Activated T-helper 17 cell treated with anti-CD3 and anti-CD28 coated beads, Interleukin-2, amount 50 U/mL, for 72 hours (primary cell): ENCODE measurements around the gene HS2ST1. TPM values are rescaled to one million over a fixed set of nuclear protein-coding genes. Genes with fewer than 3 reads are reported as not detected.

Experiments used
- ATAC-seq: fragments of 150-1000 bp; cut with Tn5 transposase; replicated peaks from 2 replicates; pipeline ENCODE4 v1.10.0; 2021; ENCODE audit warnings: mild to moderate bottlenecking, moderate library complexity
- H3K27ac Mint-ChIP-seq: one replicate; pipeline ENCODE4 v1.8.0; 2022; ENCODE audit warnings: mixed read lengths
- H3K27me3 Mint-ChIP-seq: one replicate; pipeline ENCODE4 v1.8.0; 2022; ENCODE audit warnings: mixed read lengths
- H3K36me3 Mint-ChIP-seq: one replicate; pipeline ENCODE4 v1.8.0; 2022; ENCODE audit warnings: low read depth, mild to moderate bottlenecking, mixed read lengths
- H3K4me1 Mint-ChIP-seq: one replicate; pipeline ENCODE4 v1.8.0; 2022; ENCODE audit warnings: mixed read lengths
- H3K4me3 Mint-ChIP-seq: one replicate; pipeline ENCODE4 v1.8.0; 2022; ENCODE audit warnings: mild to moderate bottlenecking, mixed read lengths
- H3K9me3 Mint-ChIP-seq: one replicate; pipeline ENCODE4 v1.8.0; 2022; ENCODE audit warnings: mixed read lengths
- total RNA-seq, 2 donors: library from RNA; stranded (reverse); gene quantifications; one replicate each; pipeline ENCODE4 v1.2.3, GENCODE V29; 2022

The HS2ST1 gene
- total RNA-seq, 2 donors from 2014 or later, result 12.8 to 18.5 TPM

- Mint-ChIP-seq H3K9me3 (no peaks in the 10 kb centered on the region), H3K36me3 (no peaks in the 10 kb centered on the region), H3K27me3 (peaks cover 42% of the 10 kb centered on the region), H3K4me1 (peaks cover 8% of the 10 kb centered on the region), H3K4me3 (peak overlapping the region; percentile 76), H3K27ac (peak overlapping the region; percentile 8)
- peak; percentile 56 for ATAC-seq
Observed at GRCh38 chr1:87151500-87152421, 237.3 kb downstream of the HS2ST1 start.

- Mint-ChIP-seq H3K4me1 (peaks cover 8% of the 10 kb centered on the region), H3K36me3 (no peaks in the 10 kb centered on the region), H3K9me3 (no peaks in the 10 kb centered on the region), H3K27me3 (peaks cover 31% of the 10 kb centered on the region), H3K4me3 (no peak overlapping the region), H3K27ac (no peak overlapping the region)
- no peak for ATAC-seq
Observed at GRCh38 chr1:87154384-87154783, 239.9 kb downstream of the HS2ST1 start.

- no peak for ATAC-seq
- Mint-ChIP-seq H3K27me3 (peaks cover 26% of the 10 kb centered on the region), H3K9me3 (no peaks in the 10 kb centered on the region), H3K4me3 (no peak overlapping the region), H3K36me3 (no peaks in the 10 kb centered on the region), H3K27ac (no peak overlapping the region), H3K4me1 (peaks cover 8% of the 10 kb centered on the region)
Observed at GRCh38 chr1:87155170-87155569, 240.7 kb downstream of the HS2ST1 start.

GRCh38 chr1:87155648-87156047 is 241.2 kb downstream of the HS2ST1 start:
- ATAC-seq, result no peak
- Mint-ChIP-seq H3K27me3 (peaks cover 26% of the 10 kb centered on the region), H3K4me1 (peaks cover 8% of the 10 kb centered on the region), H3K27ac (no peak overlapping the region), H3K4me3 (no peak overlapping the region), H3K36me3 (no peaks in the 10 kb centered on the region), H3K9me3 (no peaks in the 10 kb centered on the region)

- H3K4me1 Mint-ChIP-seq, result peaks cover 8% of the 10 kb centered on the region
- H3K4me3 Mint-ChIP-seq, result no peak overlapping the region
- H3K36me3 Mint-ChIP-seq, result no peaks in the 10 kb centered on the region
- peaks cover 23% of the 10 kb centered on the region for H3K27me3 Mint-ChIP-seq
- no peaks in the 10 kb centered on the region for H3K9me3 Mint-ChIP-seq
- ATAC-seq, result no peak
- no peak overlapping the region for H3K27ac Mint-ChIP-seq
Observed at GRCh38 chr1:87156124-87156523, 241.7 kb downstream of the HS2ST1 start.

- Mint-ChIP-seq H3K36me3 (no peaks in the 10 kb centered on the region), H3K27ac (no peak overlapping the region), H3K4me3 (no peak overlapping the region), H3K27me3 (peaks cover 8% of the 10 kb centered on the region), H3K9me3 (no peaks in the 10 kb centered on the region), H3K4me1 (no peaks in the 10 kb centered on the region)
- ATAC-seq, result no peak
Observed at GRCh38 chr1:87159378-87159915, 245.0 kb downstream of the HS2ST1 start.

Other genes with a start within 250 kb of the HS2ST1 start
- 10 to 100 TPM; 57.0 to 67.7 TPM for gene SH3GLB1, start 210.1 kb upstream of the HS2ST1 start, total RNA-seq
- gene SELENOF, start 509 bp upstream of the HS2ST1 start, total RNA-seq, result 100 to 1,000 TPM in 1 of 2 donors, 10 to 100 TPM in 1; 90.9 to 153 TPM